HTERT RPE-1 (cell line): Measurements from ENCODE around the gene ARMC9.
"Not testable (repeated sequence)": the region's sequence is repeated elsewhere in the genome, so short reads cannot be mapped to it uniquely, and the experiment has no call there.

Source experiments
- in situ Hi-C: fragments of 300-500 bp; cut with MboI; formaldehyde crosslinking; loops from 4 replicates; pipeline ENCODE4 v1.14.3; 2020; ENCODE audit warnings: low sequenced_read_pairs

ARMC9 gene, protein sequence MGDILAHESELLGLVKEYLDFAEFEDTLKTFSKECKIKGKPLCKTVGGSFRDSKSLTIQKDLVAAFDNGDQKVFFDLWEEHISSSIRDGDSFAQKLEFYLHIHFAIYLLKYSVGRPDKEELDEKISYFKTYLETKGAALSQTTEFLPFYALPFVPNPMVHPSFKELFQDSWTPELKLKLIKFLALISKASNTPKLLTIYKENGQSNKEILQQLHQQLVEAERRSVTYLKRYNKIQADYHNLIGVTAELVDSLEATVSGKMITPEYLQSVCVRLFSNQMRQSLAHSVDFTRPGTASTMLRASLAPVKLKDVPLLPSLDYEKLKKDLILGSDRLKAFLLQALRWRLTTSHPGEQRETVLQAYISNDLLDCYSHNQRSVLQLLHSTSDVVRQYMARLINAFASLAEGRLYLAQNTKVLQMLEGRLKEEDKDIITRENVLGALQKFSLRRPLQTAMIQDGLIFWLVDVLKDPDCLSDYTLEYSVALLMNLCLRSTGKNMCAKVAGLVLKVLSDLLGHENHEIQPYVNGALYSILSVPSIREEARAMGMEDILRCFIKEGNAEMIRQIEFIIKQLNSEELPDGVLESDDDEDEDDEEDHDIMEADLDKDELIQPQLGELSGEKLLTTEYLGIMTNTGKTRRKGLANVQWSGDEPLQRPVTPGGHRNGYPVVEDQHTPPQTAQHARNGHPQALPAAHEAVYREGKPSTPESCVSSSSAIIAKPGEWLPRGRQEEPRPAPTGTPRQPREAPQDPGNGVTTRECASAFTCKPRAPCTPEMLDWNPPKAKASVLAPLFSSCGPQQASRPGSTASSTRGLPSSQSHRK

DNA sequence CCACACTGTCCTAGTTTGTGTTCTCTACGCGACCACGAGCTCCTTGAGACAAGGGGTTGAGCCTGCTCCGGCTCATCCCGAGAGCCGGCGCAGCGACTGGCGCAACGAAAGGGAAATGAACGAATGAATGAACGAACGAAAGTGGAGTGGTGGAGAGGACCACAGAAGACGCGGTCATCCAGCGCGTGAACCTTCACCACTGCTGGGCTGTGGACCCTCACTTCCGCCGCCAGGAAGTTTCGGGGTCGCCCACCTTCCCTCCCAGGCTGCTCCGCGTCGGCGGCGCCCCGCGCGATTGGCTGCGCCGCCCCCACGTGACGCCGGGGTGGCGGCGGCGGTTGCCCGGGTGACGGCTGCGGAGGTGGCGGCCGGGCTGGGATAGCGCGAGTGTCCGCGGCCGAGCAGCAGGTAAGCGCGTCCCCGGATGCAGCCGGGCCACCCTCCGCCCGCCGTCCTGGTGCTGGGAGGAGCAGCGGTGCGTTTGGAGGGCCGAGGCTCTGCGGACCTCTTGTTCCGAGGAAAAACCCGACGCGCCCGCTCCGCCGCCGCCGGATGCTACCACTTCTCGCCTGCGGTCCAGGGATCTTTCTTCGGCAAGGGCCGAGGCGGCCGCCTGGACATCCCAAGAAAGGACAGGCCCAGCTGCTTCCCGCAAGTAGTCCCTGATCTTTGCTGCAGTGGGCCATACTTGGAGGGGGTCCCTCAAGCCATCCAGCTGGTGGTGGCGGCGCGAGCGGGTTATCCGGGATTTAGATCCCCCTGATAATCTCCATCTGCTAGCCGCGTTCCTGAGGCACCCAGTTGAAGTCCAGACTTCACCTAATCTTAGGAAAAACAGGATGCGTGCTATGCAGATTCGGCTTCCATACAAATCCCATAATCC, at the start of gene ARMC9:
Gene ARMC9 (plus strand): TSS at position 341 of the 883 bp plus-strand sequence. CDS start 7,608 bp downstream, outside the sequence.
- in situ Hi-C loops, result no loop called here

DNA sequence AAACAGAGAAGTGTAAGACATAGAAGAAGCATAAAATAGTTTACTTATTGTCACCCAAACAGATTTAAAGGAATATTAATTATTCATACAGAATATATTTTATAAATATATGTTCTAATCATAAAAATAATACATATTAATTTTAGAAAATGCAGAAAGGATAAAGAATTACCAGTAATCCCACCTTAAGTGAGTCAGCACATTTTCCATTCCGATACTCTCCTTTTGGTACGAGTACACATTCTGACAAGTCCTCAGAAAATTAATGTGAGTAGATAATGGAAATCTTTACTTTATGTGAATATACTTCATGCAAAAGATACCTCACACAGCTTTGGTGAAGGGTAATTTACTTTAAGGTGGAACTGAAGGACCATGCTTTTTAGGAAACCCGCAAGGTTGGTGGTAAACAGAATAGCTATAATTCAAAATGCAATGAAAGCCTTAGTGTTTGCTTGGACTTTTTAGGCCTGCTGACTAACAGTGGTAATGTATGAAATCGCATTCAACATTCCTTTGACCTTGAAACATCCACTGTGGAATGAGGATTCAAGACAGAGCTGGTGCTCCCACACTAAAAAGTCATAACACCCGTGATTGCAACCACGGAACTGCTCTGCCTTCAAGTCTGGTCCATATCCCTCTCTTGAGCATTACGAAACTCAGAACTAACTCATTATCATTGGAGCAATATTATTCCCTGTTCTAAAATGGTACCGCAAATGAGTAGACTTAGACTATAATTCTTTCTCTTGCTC, 45.5 kb upstream of the ARMC9 start:
- in situ Hi-C loops, result no loop called here

DNA sequence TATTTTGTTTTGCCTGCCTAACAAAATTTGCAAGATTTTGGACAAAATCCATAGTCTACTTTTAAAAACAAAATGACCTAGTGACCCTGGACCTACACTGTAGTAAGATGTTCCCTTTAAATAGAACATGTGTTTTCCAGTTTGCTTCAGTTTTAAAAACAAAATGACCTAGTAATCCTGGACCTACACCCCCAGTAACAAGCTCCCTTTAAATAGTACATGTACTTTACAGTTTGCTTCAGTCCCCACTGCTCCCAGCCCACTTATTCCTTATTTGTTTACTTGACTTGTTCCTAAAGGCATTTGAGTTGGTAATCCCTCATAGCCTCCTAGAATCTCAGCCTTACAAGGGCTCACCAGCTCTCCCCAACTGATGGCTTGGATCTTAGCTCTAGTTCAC, 39.1 kb upstream of the ARMC9 start:
- in situ Hi-C loops, result no loop called here

DNA sequence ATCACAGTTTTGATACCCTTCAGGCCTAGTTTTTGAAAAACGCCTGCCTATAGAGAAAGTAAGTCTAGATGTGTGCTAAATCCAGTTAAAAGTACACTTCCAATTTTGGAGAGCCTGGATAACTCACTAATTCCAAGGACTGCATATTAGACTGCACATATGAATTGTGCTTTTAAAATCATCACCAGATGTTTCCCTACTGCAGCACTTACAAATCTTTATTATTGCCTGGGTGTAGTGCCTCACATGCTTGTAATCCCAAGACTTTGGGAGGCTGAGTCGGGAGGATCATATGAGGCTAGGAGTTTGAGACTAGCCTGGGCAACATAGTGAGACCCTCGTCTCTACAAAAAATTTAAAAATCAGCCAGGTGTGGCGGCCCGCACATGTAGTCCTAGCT, 37.7 kb upstream of the ARMC9 start:
- in situ Hi-C loops, result no loop called here

DNA sequence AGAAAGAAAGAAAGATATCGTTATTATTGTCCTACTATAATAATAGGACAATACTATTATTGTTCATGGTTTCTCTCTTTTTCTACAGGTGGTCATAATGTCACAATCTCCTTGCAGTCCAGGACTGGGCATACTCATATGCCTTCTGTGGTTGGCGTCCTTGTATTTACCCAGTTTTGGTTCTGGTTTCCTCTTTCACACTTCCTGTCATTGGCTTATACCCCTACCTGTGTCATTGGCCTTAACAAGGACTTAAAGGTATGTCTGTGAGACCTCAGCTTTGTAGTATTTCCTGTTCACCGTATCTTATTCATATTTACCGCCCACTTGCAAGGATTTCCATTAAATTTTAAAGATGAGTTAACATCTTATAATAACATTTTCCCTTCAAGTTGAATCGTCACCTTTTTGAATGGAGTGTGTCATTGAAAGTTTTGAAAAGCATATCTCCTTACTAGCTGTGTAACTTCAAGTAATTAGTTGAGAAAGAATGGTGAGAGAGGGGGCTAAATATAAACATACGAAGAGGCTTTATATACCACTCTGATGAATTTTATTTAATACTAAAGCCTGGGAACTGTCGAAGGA, 37.1 kb upstream of the ARMC9 start:
- in situ Hi-C loops, result no loop called here

DNA sequence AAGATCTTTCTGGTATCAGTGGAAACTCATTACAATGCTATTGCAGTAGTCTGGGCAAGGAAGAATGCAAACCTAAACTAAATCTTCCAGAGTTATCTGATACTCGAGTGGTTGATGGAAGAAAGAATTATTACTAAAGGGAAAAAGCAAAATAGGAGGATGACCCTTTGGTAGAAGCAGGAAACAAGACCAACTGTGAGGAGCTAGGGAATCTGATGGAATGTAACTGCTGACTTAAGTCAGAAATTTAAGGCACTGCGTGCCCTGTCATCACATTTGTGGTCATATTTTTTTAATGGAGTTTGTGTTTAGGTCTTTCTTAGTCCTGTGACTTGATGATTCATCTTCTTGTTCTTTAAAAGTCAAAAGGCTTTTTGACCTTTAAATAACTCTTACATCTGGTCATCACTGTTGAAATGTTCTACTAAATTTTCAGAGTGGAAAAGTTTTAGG, 36.5 kb upstream of the ARMC9 start:
- in situ Hi-C loops, result no loop called here

DNA sequence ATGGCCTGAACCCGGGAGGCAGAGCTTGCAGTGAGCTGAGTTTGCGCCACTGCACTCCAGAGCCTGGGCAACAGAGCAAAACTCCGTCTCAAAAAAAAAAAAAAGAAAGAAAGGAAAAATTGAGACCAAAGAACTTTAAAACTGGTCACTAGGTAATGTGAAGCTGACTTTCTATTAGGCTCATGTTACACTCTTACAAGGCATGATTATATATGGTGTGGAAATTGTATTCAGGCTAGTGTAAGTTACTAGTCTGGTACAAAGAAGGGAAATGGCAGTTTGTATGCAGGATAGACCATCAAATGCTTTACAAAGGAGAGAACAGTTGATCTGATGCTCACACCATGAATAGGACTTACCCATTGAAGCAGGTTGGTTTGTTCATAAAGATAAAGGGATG, 35.4 kb upstream of the ARMC9 start:
- in situ Hi-C loops, result no loop called here

DNA sequence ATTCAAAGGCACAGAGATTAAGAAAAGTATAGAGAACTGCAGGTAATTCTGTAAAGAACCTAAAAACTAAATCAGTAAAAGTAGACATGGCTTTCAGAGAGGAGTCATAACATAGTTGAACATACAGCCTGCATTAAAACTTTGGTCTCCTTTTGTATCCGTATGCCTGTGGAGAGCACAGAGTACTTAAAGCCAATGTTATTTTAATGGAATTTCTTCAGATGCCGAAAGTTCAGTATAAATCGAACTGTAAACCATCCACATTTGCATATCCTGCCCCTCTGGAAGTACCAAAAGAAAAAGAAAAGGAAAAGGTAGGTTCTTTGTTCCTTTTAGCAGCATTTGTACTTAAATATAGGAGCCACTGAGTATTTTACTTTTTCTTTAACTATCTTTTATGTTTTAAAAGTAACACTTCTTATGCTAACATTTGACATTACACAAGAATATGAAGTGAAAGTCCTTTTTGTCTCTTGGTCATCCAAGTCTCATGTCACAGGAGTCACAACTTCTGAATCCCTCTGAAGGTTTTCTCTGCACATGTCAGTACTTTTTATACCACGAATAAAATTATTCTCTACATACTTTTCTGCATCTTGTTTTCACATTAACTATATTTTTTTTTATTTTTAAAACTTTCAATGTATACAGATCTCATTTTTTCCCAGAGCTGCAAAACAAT, 34.9 kb upstream of the ARMC9 start:
- in situ Hi-C loops, result no loop called here

DNA sequence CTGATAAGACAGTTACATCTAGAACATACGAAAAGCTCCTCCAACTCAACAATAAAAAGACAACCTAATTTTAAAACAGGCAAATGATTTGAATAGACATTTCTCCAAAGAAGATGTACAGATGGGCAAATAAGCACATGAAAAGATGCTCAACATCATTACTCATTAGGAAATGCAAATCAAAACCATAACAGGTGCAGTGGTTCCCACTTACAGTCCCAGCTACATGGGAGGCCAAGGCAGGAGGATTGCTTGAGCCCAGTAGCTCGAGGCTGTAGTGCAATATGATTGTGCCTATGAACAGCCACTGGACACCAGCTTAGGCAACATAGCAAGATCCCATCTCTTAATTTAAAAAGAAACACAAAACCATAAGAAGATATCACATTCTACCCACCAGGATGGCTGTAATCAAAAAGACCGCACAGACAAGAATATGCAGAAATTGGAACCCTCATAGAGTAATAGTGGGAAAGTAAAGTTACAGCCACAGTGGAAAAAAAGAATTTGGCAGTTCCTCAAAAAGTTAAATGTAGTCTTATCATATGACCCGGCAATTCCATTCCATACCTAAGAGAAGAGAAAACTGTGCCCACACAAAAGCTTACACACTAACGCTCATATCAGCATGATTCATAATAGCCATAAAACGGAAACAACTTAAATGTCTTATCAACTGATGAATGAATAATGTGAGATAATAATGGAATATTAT, 30.5 kb upstream of the ARMC9 start:
- in situ Hi-C loops, result no loop called here

DNA sequence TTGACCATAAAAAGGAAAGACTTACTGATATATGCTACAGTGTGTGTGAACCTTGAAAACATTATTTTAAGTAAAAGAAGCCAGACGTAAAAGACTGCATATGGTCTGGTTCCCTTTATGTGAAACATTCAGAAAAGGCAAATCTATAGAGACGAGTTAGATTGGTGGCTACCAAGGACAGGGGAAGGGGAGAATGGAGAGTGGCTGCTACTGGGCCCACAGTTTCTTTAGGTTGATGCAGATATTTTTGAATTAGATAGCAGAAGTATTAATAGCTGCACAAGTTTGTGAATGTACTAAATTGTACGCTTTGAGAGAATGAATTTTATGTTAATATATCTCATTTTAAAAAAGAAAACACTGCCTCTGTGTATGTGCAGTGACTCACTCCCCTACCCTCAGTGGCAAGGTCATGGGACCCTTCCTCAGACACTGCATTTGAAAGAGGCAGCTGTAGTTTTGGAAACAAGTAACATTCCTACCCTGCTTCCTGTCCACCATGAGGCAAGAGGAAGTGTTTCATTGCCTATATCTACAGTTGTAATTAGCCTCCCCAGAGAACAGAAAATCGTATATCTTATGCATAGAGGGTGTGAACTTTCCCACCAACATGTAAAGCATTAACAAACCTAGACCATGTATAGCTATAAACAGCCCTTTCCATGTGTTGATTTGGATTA, 29.8 kb upstream of the ARMC9 start:
- in situ Hi-C loops, result no loop called here

DNA sequence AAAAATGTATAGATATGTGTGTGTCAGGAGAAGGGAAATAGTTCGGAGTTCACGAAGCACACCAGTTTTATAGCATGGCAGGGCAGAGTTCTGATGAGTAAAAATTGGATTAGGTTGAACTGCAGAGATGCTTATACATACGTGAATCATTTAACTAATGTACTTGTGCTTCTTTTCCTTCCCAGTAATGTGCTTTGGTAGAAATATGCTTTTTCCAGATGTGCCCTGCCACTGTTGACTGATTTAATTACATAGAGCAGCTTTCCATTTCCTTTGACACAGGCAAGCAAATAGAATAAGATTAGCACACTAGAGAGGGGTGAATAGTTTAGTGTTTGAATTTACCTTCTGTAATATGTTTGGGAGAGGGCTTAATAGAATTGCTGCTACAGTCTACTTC, 28.9 kb upstream of the ARMC9 start:
- in situ Hi-C loops, result no loop called here

DNA sequence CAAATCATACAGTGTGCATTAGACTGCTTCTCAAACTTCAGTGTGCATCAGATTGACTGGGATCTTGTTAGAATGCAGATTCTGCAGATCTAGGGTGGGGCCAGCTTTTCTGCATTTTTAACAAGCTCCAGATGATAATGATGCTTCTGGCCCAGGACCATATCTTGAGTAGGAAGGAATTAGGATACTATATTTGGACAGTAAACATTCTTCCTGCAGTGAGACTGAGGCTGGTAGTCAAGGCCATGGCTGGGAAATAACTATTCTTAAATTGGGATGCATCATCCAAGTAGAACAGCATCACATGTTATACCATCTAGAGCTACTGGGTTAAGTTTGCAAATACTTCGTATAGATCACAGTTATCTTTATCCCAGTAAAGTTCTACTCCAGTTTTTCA, 28.4 kb upstream of the ARMC9 start:
- in situ Hi-C loops, result no loop called here

DNA sequence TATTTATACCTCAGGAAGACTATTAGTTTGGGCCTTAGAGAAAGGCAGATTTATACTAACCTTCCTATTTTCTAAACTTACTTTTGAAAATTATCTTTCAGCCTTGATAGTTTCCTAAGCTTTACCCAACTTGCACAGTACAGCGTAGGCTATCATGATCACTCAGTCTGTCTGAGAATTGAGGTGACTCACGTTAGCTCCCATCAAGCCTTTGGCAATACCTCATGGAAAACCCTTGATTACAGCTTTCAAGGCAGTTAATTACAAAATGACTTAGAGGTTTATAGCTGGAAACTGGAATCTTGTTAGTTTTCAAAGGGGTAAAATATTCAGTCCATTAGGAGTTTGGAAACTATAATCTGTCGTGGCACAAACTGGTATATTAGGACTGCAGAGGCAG, 26.4 kb upstream of the ARMC9 start:
- in situ Hi-C loops, result no loop called here

DNA sequence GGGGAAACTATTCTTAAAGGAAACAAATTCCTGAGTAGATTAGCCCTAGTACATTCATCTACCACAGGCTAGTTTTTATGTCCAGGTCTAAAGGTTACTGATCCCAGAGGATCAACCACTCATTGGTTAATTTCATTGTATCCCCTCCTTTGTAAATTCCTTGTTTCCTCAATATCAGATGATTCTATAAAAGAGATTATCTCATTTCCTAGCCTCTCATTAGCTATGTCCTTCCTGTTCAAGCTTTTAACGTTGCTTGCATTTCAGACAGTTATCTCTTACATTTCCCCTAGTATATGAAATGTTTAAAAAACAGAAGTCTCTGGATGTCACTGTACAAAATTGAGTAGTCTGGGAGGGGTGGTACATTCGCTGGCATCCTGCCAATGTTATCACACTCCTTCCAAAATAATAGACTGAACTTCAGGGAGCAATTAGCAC, 24.2 kb upstream of the ARMC9 start:
- in situ Hi-C loops, result no loop called here

DNA sequence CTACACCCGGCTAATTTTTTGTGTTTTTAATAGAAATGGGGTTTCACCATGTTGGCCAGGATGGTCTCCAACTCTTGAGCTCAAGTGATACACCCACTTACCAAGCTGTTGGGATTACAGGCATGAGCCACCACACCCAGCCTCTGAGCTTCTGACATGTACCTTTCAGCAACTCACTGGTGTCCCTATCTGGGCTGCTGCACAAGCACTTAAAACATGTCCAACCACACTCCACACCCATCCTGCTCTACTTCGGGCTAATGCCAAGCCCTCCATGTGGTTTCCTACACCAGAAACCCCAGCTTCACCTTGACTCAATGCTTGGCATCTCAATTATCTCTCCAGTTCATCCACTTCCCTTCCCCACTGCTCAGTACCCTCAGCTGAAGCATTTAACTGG, 22.4 kb upstream of the ARMC9 start:
- in situ Hi-C loops, result no loop called here

DNA sequence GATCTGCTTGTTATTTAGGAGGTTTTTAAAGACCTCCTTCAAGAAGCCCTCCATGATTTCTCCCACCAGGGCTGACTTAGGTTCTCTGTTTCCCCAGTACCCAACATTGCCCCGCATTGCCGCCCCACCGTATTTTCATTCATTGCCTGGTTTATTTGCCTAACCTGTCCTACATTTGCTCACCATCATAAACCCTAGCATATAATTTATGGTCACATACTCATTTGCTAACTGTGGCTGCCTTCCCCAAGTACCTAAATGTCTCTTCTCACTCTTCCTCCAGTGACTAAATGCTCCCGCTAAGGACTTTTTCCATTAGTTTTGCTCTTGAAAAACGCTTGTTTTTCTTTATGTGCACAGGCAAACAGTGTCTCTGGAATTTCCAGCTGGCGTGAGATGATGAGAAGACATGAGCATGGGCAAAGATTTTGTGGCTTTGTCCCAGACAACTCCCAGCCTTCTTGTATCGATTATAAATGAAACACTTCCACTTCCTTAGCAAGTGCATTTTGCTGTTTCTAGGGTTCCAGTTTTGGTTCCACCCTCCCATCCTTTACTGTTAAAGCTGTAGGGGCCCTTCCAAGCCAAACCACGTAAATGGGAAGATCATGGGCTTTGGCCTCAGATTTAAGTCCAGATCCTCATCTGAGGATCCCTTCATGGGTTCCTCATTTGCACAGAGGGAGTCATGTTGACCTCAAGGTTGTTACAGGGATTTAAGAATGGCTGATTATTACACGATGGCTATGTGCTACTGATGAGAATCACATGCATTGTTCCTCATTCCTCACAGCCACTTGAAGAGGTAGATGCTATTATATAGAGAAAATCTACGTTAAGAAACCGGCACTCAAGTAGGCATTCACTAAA, 21.0 kb upstream of the ARMC9 start:
- in situ Hi-C loops, result no loop called here

DNA sequence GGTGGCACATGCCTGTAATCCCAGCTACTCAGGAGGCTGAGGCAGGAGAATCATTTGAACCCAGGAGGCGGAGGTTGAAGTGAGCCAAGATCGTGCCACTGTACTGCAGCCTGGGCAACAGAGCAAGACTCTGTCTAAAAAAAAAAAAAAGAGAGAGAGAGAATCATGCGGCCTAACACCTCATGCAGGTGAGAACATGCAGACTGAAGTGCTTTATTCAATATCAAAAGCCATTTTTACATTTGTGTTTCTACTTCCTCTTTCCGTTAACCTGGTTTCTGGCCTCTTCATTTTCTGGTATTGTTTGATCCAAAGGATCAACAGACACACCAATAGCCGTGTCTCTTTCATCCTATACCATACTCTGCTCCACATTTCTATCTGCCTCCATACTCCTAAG, 19.6 kb upstream of the ARMC9 start:
- in situ Hi-C loops, result not testable (repeated sequence)
